ENCODE measurements around the gene SMPDL3B. TPM values are rescaled to one million over a fixed set of nuclear protein-coding genes. Genes with fewer than 3 reads are reported as not detected.

Gene SMPDL3B
- polyA plus RNA-seq, 1 donor, result 0.14 TPM

GRCh38 chr1:27940870-27941560 lies 6.2 kb downstream of the SMPDL3B start:
- DNase-seq, result no peak

GRCh38 chr1:27941671-27942540 lies 7.1 kb downstream of the SMPDL3B start:
- DNase-seq, result no peak

- no peak for DNase-seq
Measured at GRCh38 chr1:27945020-27945419, 10.2 kb downstream of the SMPDL3B start.

GRCh38 chr1:27949027-27949426 lies 14.2 kb downstream of the SMPDL3B start:
- DNase-seq, result no peak

- DNase-seq, result no peak
Measured at GRCh38 chr1:27951396-27951795, 16.6 kb downstream of the SMPDL3B start.

- DNase-seq, result no peak
Measured at GRCh38 chr1:27952147-27952546, 17.3 kb downstream of the SMPDL3B start.

- no peak for DNase-seq
Measured at GRCh38 chr1:27954186-27954585, 19.4 kb downstream of the SMPDL3B start.

- DNase-seq, result no peak
Measured at GRCh38 chr1:27955076-27955475, 20.3 kb downstream of the SMPDL3B start.

GRCh38 chr1:27956761-27957160 lies 22.0 kb downstream of the SMPDL3B start:
- no peak for DNase-seq

GRCh38 chr1:27957655-27958054 lies 22.9 kb downstream of the SMPDL3B start:
- DNase-seq, result no peak

GRCh38 chr1:27958513-27958912 lies 23.7 kb downstream of the SMPDL3B start:
- no peak for DNase-seq

GRCh38 chr1:27959792-27960603 lies 25.2 kb downstream of the SMPDL3B start, which contains the start of gene XKR8:
XKR8 (plus strand) TSS chr1:27959973; CDS start chr1:27960070, 97 bp downstream.
- peak; percentile 89 for DNase-seq

GRCh38 chr1:27960762-27961645 lies 26.2 kb downstream of the SMPDL3B start:
- no peak for DNase-seq

- no peak for DNase-seq
Measured at GRCh38 chr1:27961646-27962221, 26.9 kb downstream of the SMPDL3B start.

GRCh38 chr1:27963393-27963792 lies 28.6 kb downstream of the SMPDL3B start:
- no peak for DNase-seq

GRCh38 chr1:27966402-27967105 lies 31.8 kb downstream of the SMPDL3B start:
- no peak for DNase-seq

- no peak for DNase-seq
Measured at GRCh38 chr1:27967106-27967883, 32.5 kb downstream of the SMPDL3B start.

GRCh38 chr1:27967884-27968466 lies 33.2 kb downstream of the SMPDL3B start:
- no peak for DNase-seq

GRCh38 chr1:27968692-27969091 lies 33.9 kb downstream of the SMPDL3B start:
- no peak for DNase-seq

GRCh38 chr1:27970401-27970800 lies 35.6 kb downstream of the SMPDL3B start:
- DNase-seq, result no peak

Measured in hindlimb muscle (tissue), 1 donor.